T47D (cell line): ENCODE results near the gene ERVH48-1.
"Not testable (repeated sequence)": the region's sequence is repeated elsewhere in the genome, so short reads cannot be mapped to it uniquely, and the experiment has no call there.

Experiments
- DNase-seq, 2 experiments: peaks; one replicate each; pipeline versions ENCODE4 v3.0.0 to v3.0.0-alpha.2; 2011 to 2012; ENCODE audit warnings: low read depth in 1 of 2, low spot score in 1 of 2
- JUND ChIP-seq: IDR thresholded peaks from 2 replicates; pipeline ENCODE4 v1.6.1; 2012; ENCODE audit warnings: low read depth
- in situ Hi-C: cut with HindIII; loops from 2 replicates; pipeline ENCODE4 v1.10.0; 2016; ENCODE audit warnings: low sequenced_read_pairs, low pct_unique_long_range_greater_than_20kb

ERVH48-1 gene

DNA sequence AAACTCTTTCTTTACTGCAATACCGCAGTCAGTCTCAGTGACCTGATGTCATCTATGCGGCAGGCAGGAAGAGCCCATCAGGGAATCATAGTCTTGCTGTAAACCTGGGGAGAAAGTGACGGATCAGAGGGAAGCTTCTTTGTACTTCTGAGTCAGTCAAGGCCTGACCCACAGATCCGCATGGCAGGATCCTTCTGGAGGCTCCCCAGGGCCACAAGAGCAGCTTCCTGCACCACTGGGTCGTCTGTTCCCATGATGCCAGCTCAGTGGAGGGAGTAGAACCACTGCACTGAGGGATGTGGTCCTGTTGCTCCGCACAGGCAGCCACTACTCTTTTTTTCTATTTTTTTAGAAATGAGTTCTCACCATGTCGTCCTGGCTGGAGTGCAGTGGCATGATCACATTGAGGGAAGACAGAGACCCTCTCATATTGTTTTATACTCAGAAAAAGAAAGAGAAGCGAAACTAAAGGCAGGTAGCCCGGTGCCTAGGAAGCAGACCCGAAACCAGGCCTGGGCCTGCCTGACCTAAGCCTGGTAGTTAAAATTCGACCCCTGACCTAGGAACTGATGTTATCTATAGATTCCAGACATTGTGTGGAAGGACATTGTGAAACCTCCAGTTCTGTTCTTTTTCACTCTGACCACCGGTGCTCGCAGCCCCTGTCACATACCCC lies 6.3 kb upstream of the ERVH48-1 start:
- TF ChIP-seq JUND: no peak
- DNase-seq: no peak
- in situ Hi-C loops: no loop called here

GRCh38 chr21:42929969-42930368 lies 4.5 kb upstream of the ERVH48-1 start:
- TF ChIP-seq JUND: no peak
- in situ Hi-C loops: no loop called here
- DNase-seq: no peak

- DNase-seq, in situ Hi-C loops: not testable (repeated sequence)
Observed at GRCh38 chr21:42927474-42928200, 2.2 kb upstream of the ERVH48-1 start.

- in situ Hi-C loops: no loop called here
- no peak for TF ChIP-seq JUND
- DNase-seq: no peak
Observed at GRCh38 chr21:42924433-42924751, 1.0 kb downstream of the ERVH48-1 start.

GRCh38 chr21:42923553-42924432 lies 1.6 kb downstream of the ERVH48-1 start:
- in situ Hi-C loops: no loop called here
- peak; percentile 79 to 90 for DNase-seq
- no peak for TF ChIP-seq JUND

GRCh38 chr21:42922918-42923317 lies 2.5 kb downstream of the ERVH48-1 start:
- no peak for TF ChIP-seq JUND
- in situ Hi-C loops: no loop called here
- no peak for DNase-seq

- in situ Hi-C loops: no loop called here
- TF ChIP-seq JUND: no peak
- no peak for DNase-seq
Observed at GRCh38 chr21:42921927-42922326, 3.5 kb downstream of the ERVH48-1 start.

DNA sequence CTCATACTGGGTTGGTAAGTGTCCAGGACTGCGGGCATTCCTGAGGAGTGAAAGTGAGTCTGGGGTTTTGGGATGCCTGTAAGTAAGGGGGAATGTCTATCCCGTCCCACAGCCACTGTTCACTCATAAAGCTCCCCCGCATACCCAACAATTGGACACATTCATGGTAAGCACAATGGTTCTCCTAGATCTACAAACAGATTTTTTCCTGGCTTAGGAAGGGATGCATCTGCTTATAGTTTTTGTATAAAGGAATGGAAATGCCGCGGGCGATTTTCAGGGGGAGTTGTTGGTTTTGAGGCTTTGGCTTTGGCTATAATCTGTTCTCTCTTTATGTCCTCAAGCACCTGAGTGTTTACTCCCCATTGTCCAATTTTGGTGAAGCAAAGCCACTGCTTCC lies 7.1 kb downstream of the ERVH48-1 start:
- in situ Hi-C loops: no loop called here
- no peak for TF ChIP-seq JUND
- DNase-seq: peak in 1 of 2 experiments; percentile 39

DNA sequence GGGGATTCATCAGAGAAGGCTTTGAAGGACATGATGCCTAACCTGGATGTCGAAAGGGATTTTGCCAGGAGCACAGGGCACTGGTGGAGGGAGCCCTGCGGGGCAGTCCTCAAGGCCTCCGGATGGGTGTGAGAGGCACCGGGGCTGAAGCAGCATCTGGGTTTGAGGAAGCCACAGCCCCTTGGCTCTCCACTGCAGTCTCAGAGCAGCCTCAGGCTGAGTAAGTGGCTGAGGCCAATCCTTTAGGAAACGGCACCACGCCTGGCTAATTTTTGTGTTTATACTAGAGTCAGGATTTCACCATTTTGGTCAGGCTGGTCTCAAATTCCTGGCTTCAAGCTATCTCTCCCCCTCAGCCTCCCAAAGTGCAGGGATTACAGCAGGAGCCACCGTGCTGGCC lies 12.0 kb downstream of the ERVH48-1 start:
- in situ Hi-C loops: no loop called here
- TF ChIP-seq JUND: no peak
- no peak for DNase-seq

- DNase-seq, in situ Hi-C loops: not testable (repeated sequence)
Observed at GRCh38 chr21:42911920-42912319, 13.5 kb downstream of the ERVH48-1 start.

DNA sequence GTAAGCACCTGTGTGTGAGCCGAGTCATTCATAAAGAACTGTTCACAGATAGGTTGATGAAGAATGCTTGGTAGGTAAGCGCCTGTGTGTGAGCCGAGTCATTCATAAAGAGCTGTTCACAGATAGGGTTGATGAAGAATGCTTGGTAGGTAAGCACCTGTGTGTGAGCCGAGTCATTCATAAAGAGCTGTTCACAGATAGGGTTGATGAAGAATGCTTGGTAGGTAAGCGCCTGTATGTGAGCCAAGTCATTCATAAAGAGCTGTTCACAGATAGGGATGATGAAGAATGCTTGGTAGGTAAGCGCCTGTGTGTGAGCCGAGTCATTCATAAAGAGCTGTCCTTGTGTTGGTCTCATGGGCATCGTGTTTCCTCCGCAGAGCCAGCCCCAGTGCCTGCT lies 16.9 kb downstream of the ERVH48-1 start:
- DNase-seq, in situ Hi-C loops: not testable (repeated sequence)

DNA sequence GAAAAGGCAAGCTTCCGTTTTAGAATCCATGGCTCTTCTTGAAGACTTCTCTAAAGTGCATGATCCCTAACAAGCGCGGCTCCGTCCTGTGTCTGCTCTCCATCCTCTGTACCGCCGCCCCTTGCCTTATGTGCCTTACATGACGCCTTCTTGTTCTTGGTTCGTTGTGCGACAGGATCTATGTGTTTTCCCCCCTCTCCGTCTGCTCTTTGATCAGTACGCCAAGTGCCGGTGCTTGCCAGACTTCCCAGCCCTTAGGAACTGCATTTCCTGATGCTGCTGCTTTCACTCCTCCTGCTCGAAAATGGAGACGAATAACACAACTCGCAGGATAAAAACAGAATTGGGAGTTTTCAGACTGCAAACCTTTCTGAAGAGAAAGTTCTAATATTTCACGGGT lies 19.2 kb downstream of the ERVH48-1 start:
- no peak for TF ChIP-seq JUND
- no peak for DNase-seq
- in situ Hi-C loops: no loop called here

- in situ Hi-C loops: no loop called here
- TF ChIP-seq JUND: no peak
- DNase-seq: no peak
Observed at GRCh38 chr21:42905195-42905594, 20.2 kb downstream of the ERVH48-1 start.
